Karpas-422 (cell line): ENCODE results near the gene DHX58. TPM values are rescaled to one million over a fixed set of nuclear protein-coding genes. Genes with fewer than 3 reads are reported as not detected.

Experiments used
- DNase-seq: peaks from one replicate; pipeline ENCODE4 v3.0.0-alpha.2; 2015
- H2AFZ ChIP-seq: fragments of 200-600 bp; sonication (generic); 2 replicates; pipeline ENCODE4 v1.6.1; 2014; ENCODE audit warnings: antibody characterized with exemption, low read length, mixed read lengths
- H3K27ac ChIP-seq: fragments of 200-600 bp; sonication (generic); 2 replicates; pipeline ENCODE4 v1.5.1; 2014; ENCODE audit warnings: mild to moderate bottlenecking, low read length, moderate library complexity
- H3K27me3 ChIP-seq: fragments of 200-600 bp; sonication (generic); 2 replicates; pipeline ENCODE4 v1.6.1; 2014; ENCODE audit warnings: low read length, mixed read lengths
- H3K36me3 ChIP-seq: fragments of 200-600 bp; sonication (generic); 2 replicates; pipeline ENCODE4 v1.6.1; 2014; ENCODE audit warnings: low read length, mixed read lengths; ENCODE audit not compliant: insufficient read depth
- H3K4me1 ChIP-seq: fragments of 200-600 bp; sonication (generic); 2 replicates; pipeline ENCODE4 v1.6.1; 2014; ENCODE audit warnings: mild to moderate bottlenecking, low read length, mixed read lengths
- H3K4me2 ChIP-seq: fragments of 200-600 bp; sonication (generic); 2 replicates; pipeline ENCODE4 v1.6.1; 2014; ENCODE audit warnings: low read length, low read depth, mild to moderate bottlenecking; ENCODE audit not compliant: poor library complexity, severe bottlenecking
- H3K4me3 ChIP-seq: fragments of 200-600 bp; sonication (generic); 2 replicates; pipeline ENCODE4 v1.5.1; 2014; ENCODE audit warnings: mild to moderate bottlenecking, antibody characterized with exemption, low read length, mixed read lengths
- H3K79me2 ChIP-seq: fragments of 200-600 bp; sonication (generic); 2 replicates; pipeline ENCODE4 v1.6.1; 2014; ENCODE audit warnings: mild to moderate bottlenecking, low read length, mixed read lengths
- H3K9ac ChIP-seq: fragments of 200-600 bp; sonication (generic); 2 replicates; pipeline ENCODE4 v1.6.0; 2014; ENCODE audit warnings: low read length
- H3K9me2 ChIP-seq: fragments of 200-600 bp; sonication (generic), shearing (Covaris generic); replicated peaks from 2 replicates; pipeline ENCODE4 v1.6.0; 2014; ENCODE audit warnings: mild to moderate bottlenecking, low read length, moderate library complexity; ENCODE audit not compliant: insufficient read depth
- H3K9me3 ChIP-seq: fragments of 300-700, 200-600 bp; sonication (generic); 2 replicates; pipeline ENCODE4 v1.6.1; 2014; ENCODE audit warnings: low read length, mixed read lengths
- H4K20me1 ChIP-seq: fragments of 200-600 bp; sonication (generic); 2 replicates; pipeline ENCODE4 v1.6.1; 2014; ENCODE audit warnings: mild to moderate bottlenecking, antibody characterized with exemption, low read length, low read depth; ENCODE audit not compliant: insufficient read depth
- total RNA-seq: library from RNA; depleted of rRNA; stranded (reverse); fragments of >200 nt; shearing (Covaris generic); gene quantifications from 2 replicates; pipeline ENCODE4 v1.2.3, GENCODE V29; 2014; ENCODE audit warnings: low replicate concordance

Gene DHX58
- total RNA-seq, 1 experiment from 2014 or later = 12.6 TPM

- Histone ChIP-seq H3K4me1 (peaks cover 8% of the 10 kb centered on the region), H2AFZ (no peak overlapping the region), H3K9me2 (no peaks in the 10 kb centered on the region), H3K9ac (no peak overlapping the region), H4K20me1 (no peaks in the 10 kb centered on the region), H3K27me3 (no peaks in the 10 kb centered on the region), H3K9me3 (no peaks in the 10 kb centered on the region), H3K79me2 (no peaks in the 10 kb centered on the region), H3K36me3 (no peaks in the 10 kb centered on the region), H3K27ac (no peak overlapping the region), H3K4me2 (no peak overlapping the region), H3K4me3 (no peak overlapping the region)
- DNase-seq = no peak
Observed at GRCh38 chr17:42061646-42062487, 50.6 kb downstream of the DHX58 start.

DNA sequence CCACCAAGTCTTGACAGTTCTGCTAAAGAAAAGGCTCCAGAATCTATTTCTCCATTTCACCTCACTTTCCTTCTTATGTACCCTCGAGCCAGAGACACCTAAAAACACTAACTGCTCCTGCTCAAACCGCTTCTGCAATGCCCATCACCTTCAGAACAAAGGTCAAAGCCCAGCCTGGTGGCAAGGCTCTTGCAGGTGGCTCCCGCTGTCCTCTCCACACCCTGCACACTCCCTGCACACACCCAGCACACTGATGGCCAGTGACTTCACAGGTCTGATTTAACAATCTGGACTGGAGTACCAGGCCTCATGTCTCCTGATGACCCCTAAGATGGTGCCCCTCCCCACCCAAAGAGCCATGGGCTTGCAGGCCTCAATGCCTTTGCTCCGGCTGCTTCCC lies 52.3 kb downstream of the DHX58 start:
- Histone ChIP-seq H3K27ac (no peak overlapping the region), H3K9ac (no peak overlapping the region), H3K27me3 (no peaks in the 10 kb centered on the region), H3K9me3 (no peaks in the 10 kb centered on the region), H4K20me1 (no peaks in the 10 kb centered on the region), H3K36me3 (no peaks in the 10 kb centered on the region), H3K4me1 (peaks cover 8% of the 10 kb centered on the region), H2AFZ (no peak overlapping the region), H3K4me2 (no peak overlapping the region), H3K79me2 (no peaks in the 10 kb centered on the region), H3K4me3 (no peak overlapping the region), H3K9me2 (no peaks in the 10 kb centered on the region)
- DNase-seq = no peak

DNA sequence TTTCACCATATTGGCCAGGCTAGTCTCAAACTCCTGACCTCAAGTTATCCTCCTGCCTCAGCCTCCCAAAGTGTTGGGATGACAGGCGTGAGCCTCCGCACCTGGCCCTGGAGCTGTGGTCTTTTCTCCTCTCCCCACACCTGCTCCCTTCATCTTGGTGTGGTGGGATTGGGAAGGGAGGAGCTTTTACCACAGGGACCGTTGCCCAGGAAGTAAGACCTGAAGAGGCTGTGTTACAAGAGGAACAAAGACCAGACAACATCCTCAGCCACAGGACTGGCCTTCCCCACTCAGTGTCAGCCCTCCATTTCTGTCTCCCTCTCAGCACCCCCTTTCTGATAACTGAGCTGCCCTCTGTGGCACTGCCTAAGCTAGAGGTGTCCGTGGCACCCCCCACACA lies 52.7 kb downstream of the DHX58 start:
- Histone ChIP-seq H3K9ac (no peak overlapping the region), H3K79me2 (no peaks in the 10 kb centered on the region), H3K4me3 (no peak overlapping the region), H3K27me3 (no peaks in the 10 kb centered on the region), H3K9me2 (no peaks in the 10 kb centered on the region), H3K4me2 (no peak overlapping the region), H3K27ac (no peak overlapping the region), H3K4me1 (peaks cover 8% of the 10 kb centered on the region), H3K9me3 (no peaks in the 10 kb centered on the region), H3K36me3 (no peaks in the 10 kb centered on the region), H4K20me1 (no peaks in the 10 kb centered on the region), H2AFZ (no peak overlapping the region)
- no peak for DNase-seq

DNA sequence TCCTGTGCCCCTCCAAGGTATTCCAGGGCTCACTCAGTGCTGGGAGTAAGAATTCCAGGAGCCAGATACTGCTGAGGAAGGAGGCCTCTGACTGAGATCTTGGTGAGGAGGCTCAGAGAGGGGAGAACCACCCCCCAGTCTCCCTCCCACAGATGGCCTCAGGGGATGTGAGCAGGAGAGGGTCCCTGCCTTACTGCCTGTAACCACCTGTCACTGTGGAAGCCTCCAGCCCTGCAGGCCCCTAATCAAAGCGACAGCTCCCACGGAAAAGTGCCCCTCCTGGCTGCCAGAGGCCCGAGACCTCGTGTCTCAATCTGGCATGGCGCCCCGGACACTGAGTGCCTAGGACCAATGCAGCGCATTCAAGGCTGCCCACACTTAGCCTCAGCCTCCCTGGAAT lies 54.5 kb downstream of the DHX58 start:
- Histone ChIP-seq H4K20me1 (no peaks in the 10 kb centered on the region), H3K79me2 (no peaks in the 10 kb centered on the region), H3K4me1 (no peaks in the 10 kb centered on the region), H3K4me3 (no peak overlapping the region), H3K9ac (no peak overlapping the region), H3K9me3 (no peaks in the 10 kb centered on the region), H2AFZ (no peak overlapping the region), H3K9me2 (no peaks in the 10 kb centered on the region), H3K36me3 (no peaks in the 10 kb centered on the region), H3K27ac (no peak overlapping the region), H3K27me3 (no peaks in the 10 kb centered on the region), H3K4me2 (no peak overlapping the region)
- no peak for DNase-seq

DNA sequence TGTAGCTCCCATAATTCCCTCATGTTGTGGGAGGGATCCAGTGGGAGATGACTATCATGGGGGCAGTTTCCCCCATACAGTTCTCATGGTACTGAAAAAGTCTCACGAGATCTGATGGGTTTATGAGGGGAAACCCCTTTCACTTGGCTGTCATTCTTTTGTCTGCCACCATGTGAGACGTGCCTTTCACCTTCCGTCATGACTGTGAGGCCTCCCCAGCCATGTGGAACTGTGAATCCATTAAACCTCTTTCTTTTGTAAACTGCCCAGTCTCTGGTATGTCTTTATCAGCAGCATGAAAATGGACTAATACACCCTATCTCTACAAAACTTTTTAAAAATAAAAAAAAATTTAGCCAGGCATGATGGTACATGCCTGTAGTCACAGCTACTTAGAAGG lies 55.9 kb downstream of the DHX58 start:
- Histone ChIP-seq H4K20me1 (no peaks in the 10 kb centered on the region), H3K27ac (no peak overlapping the region), H3K9me3 (no peaks in the 10 kb centered on the region), H2AFZ (no peak overlapping the region), H3K4me3 (no peak overlapping the region), H3K4me2 (no peak overlapping the region), H3K9me2 (no peaks in the 10 kb centered on the region), H3K9ac (no peak overlapping the region), H3K36me3 (no peaks in the 10 kb centered on the region), H3K4me1 (no peaks in the 10 kb centered on the region), H3K79me2 (no peaks in the 10 kb centered on the region), H3K27me3 (no peaks in the 10 kb centered on the region)
- no peak for DNase-seq

DNA sequence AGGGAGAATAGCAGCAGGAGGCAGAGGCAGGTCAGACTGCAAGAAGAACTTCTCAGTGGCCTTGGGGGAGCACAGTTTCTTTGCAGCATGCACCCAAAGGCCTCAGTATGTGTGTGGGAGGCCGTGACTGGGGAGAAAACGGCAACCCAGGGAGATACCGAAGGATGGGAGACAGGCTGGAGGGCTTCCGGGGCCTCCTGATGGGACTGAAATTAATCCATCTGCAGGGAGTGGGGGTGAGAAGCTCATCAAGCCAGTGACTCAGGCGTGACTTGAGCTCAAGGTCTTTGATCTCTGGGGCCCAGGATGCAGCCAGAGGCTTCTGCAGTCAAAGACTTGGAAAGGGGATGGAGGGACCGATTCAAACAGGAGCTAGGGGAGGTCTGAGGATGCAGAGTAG lies 57.0 kb downstream of the DHX58 start:
- Histone ChIP-seq H3K79me2 (no peaks in the 10 kb centered on the region), H3K4me3 (no peak overlapping the region), H3K9ac (no peak overlapping the region), H3K9me3 (no peaks in the 10 kb centered on the region), H3K4me2 (no peak overlapping the region), H3K4me1 (no peaks in the 10 kb centered on the region), H3K27me3 (no peaks in the 10 kb centered on the region), H3K36me3 (no peaks in the 10 kb centered on the region), H3K9me2 (no peaks in the 10 kb centered on the region), H4K20me1 (no peaks in the 10 kb centered on the region), H3K27ac (no peak overlapping the region), H2AFZ (no peak overlapping the region)
- DNase-seq = no peak

- Histone ChIP-seq H3K9ac (no peak overlapping the region), H3K4me1 (no peaks in the 10 kb centered on the region), H2AFZ (no peak overlapping the region), H3K36me3 (no peaks in the 10 kb centered on the region), H3K79me2 (no peaks in the 10 kb centered on the region), H3K4me2 (no peak overlapping the region), H3K4me3 (no peak overlapping the region), H4K20me1 (no peaks in the 10 kb centered on the region), H3K27me3 (no peaks in the 10 kb centered on the region), H3K9me2 (no peaks in the 10 kb centered on the region), H3K9me3 (no peaks in the 10 kb centered on the region), H3K27ac (no peak overlapping the region)
- DNase-seq = no peak
Observed at GRCh38 chr17:42055027-42055426, 57.5 kb downstream of the DHX58 start.

DNA sequence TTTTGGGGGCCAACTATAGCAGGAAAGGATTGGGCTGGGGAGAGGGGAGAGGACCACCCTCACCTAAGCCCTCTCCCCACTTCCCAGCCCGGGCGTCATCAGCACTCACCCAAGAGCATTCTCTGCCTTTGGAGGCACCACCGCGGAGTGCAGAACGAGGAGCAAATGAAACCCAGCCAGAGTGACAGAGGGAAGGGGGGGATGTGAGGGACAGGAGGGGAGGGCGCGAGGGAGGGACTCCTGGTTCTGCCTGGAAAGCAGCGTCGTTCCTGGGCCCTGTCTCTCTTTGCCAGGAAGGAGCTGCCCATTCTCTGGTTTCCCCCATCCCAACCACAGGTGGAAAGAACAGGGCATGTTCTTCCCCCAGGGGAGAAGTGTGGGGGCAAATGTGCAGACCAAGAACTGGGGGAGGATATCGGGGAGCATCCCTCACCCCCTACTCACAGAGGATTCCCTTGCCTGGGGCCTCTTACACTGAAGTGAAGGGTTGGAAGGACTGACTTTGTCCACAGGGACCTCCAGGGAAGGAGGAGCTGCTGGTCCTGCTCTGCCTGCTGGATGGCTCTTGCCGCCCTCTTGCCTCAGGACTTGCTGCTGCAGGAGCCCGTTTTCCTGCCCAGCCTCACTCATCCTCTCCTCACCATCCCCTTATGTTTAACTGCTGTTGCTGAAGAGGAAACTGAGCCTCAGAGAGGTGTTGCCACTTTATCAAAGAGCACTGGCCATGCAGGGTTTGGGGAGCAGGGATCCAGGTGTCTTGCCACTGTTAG lies 58.6 kb downstream of the DHX58 start:
- Histone ChIP-seq H2AFZ (no peak overlapping the region), H3K79me2 (no peaks in the 10 kb centered on the region), H3K4me3 (no peak overlapping the region), H3K27me3 (no peaks in the 10 kb centered on the region), H3K9ac (no peak overlapping the region), H4K20me1 (no peaks in the 10 kb centered on the region), H3K4me1 (no peaks in the 10 kb centered on the region), H3K27ac (no peak overlapping the region), H3K4me2 (no peak overlapping the region), H3K9me2 (no peaks in the 10 kb centered on the region), H3K9me3 (no peaks in the 10 kb centered on the region), H3K36me3 (no peaks in the 10 kb centered on the region)
- no peak for DNase-seq
